K562 (cell line): Measurements from ENCODE around the gene MMRN1. TPM values are rescaled to one million over a fixed set of nuclear protein-coding genes. Genes with fewer than 3 reads are reported as not detected.

Experiments used
- ATAC-seq: fragments of 200-7000 bp; cut with Tn5 transposase; 3 replicates; pipeline ENCODE4 v1.9.1; 2020; ENCODE audit warnings: moderate library complexity
- BruUV-seq: library from RNA; stranded (reverse); fragments of 400-500 nt; replicated peaks from 2 replicates; lab custom pipeline; 2021; lab: Mats Ljungman, UMichigan
- CTCF ChIA-PET: fragments of 300-600 bp; formaldehyde crosslinking; extraction: SDS; loops from one replicate; lab custom pipeline; 2021; ENCODE audit warnings: low intra/inter-chr PET ratio; lab: Yijun Ruan, JAX
- POLR2A ChIA-PET: fragments of 300-600, 350-650 bp; sonication (Branson Sonifier 250); formaldehyde crosslinking; extraction: SDS; loops from one replicate; lab custom pipeline; 2021; ENCODE audit warnings: antibody characterized with exemption, inconsistent platforms; lab: Yijun Ruan, JAX
- DNase-seq, 4 experiments: peaks; one replicate each; pipeline versions ENCODE4 v3.0.0 to v3.0.0-alpha.2; 2011 to 2018; ENCODE audit warnings: low spot score in 3 of 4, mixed read lengths in 3 of 4; ENCODE audit errors: extremely low read depth in 1 of 4
- FAIRE-seq: peaks from 2 replicates; lab custom pipeline; 2011; peaks lifted over from hg19 to GRCh38; lab: Jason Lieb, UNC
- H2AFZ ChIP-seq: 2 replicates; pipeline ENCODE4 v1.6.0; 2011; ENCODE audit warnings: low read depth, low read length, control low read depth, inconsistent platforms
- H3K27ac ChIP-seq: fragments of 200-600 bp; 3 replicates; pipeline ENCODE4 v1.8.0; 2011; ENCODE audit warnings: low read depth, mild to moderate bottlenecking, control low read depth, inconsistent platforms, low read length, moderate library complexity, mixed read lengths; ENCODE audit errors: extremely low read depth
- H3K27me3 ChIP-seq, 2 experiments: fragments of 300-600 bp in 1 of 2; 2 replicates in 1 of 2; 3 replicates in 1 of 2; pipeline versions ENCODE4 v1.6.0 to v1.8.0; 2011; ENCODE audit warnings: inconsistent platforms in 2 of 2, low read length in 2 of 2, mild to moderate bottlenecking in 1 of 2, mixed read lengths in 1 of 2, moderate library complexity in 1 of 2; ENCODE audit not compliant: control insufficient read depth in 2 of 2, insufficient read depth in 2 of 2
- H3K36me3 ChIP-seq: fragments of 300-600 bp; 3 replicates; pipeline ENCODE4 v1.8.0; 2011; ENCODE audit warnings: mild to moderate bottlenecking, low read length, inconsistent platforms; ENCODE audit not compliant: control insufficient read depth, insufficient read depth
- H3K4me1 ChIP-seq, 2 experiments: fragments of 200-600 bp in 1 of 2; replicated peaks in 1 of 2; 2 replicates in 1 of 2; 3 replicates in 1 of 2; pipeline versions ENCODE4 v1.5.1 to v1.8.0; 2011; ENCODE audit warnings: inconsistent platforms in 2 of 2, low read length in 2 of 2, mild to moderate bottlenecking in 1 of 2, mixed read lengths in 1 of 2, moderate library complexity in 1 of 2; ENCODE audit not compliant: control insufficient read depth in 2 of 2, insufficient read depth in 2 of 2
- H3K4me2 ChIP-seq: 2 replicates; pipeline ENCODE4 v1.6.1; 2011; ENCODE audit warnings: low read length, control low read depth, inconsistent platforms, mixed read lengths; ENCODE audit not compliant: insufficient read depth
- H3K4me3 ChIP-seq: fragments of 200-600 bp; sonication (generic), shearing (Covaris generic); 2 replicates; pipeline ENCODE4 v1.5.1; 2016; ENCODE audit warnings: control low read depth, inconsistent platforms
- H3K79me2 ChIP-seq: fragments of 200-600 bp; 3 replicates; pipeline ENCODE4 v1.8.0; 2011; ENCODE audit warnings: low read length, inconsistent platforms; ENCODE audit not compliant: control insufficient read depth, insufficient read depth
- H3K9ac ChIP-seq, 2 experiments: 2 replicates each; pipeline versions ENCODE4 v1.6.0 to v1.6.1; 2011; ENCODE audit warnings: low read depth in 2 of 2, low read length in 2 of 2, control low read depth in 1 of 2, inconsistent platforms in 1 of 2, mild to moderate bottlenecking in 1 of 2, mixed read lengths in 1 of 2; ENCODE audit not compliant: insufficient read depth in 1 of 2
- H3K9me1 ChIP-seq: one replicate; pipeline ENCODE4 v1.6.0; 2011; ENCODE audit warnings: inconsistent platforms, mild to moderate bottlenecking, low read length, moderate library complexity; ENCODE audit not compliant: control insufficient read depth, insufficient read depth
- H3K9me3 ChIP-seq: replicated peaks from 2 replicates; pipeline ENCODE4 v1.5.1; 2011; ENCODE audit warnings: low read depth, low read length, inconsistent platforms; ENCODE audit not compliant: control insufficient read depth, insufficient read depth
- H4K20me1 ChIP-seq: replicated peaks from 2 replicates; pipeline ENCODE4 v1.6.1; 2011; ENCODE audit warnings: low read length, inconsistent platforms, mixed read lengths; ENCODE audit not compliant: control insufficient read depth, insufficient read depth
- CAMTA2 ChIP-seq: fragments of 250-450 bp; sonication (Bioruptor Pico); conservative IDR thresholded peaks from 2 replicates; pipeline ENCODE4 v1.5.1; 2022
- PRDM10 ChIP-seq: fragments of 450-650 bp; IDR thresholded peaks from 2 replicates; pipeline ENCODE4 v1.6.1; 2018; ENCODE audit not compliant: partially characterized antibody
- ZNF197 ChIP-seq: fragments of 200-800 bp; sonication (Bioruptor generic); IDR thresholded peaks from 2 replicates; pipeline ENCODE4 v1.6.1; 2016; ENCODE audit warnings: low read depth, missing genetic modification characterization, missing compliant biosample characterization
- WGBS: fragments of 100-300 bp; shearing (Covaris generic); methylation state at CpG from one replicate; pipeline ENCODE4 v1.1.6; 2016; ENCODE audit warnings: low coverage, mixed read lengths; ENCODE audit not compliant: insufficient coverage; ENCODE audit errors: missing lambda C conversion rate; 5-methylcytosine and 5-hydroxymethylcytosine counted together
- in situ Hi-C: fragments of 300-500 bp; cut with MboI; formaldehyde crosslinking; loops from 4 replicates; pipeline ENCODE4 v1.15.0; 2018; ENCODE audit warnings: inconsistent platforms, mixed read lengths
- intact Hi-C: fragments of 100-400 bp; cut with micrococcal nuclease; formaldehyde crosslinking; loops from 2 replicates; pipeline ENCODE4 v1.14.2; 2022
- polyA plus RNA-seq, 8 experiments: library from polyadenylated mRNA; depleted of rRNA in 4 of 8; stranded (reverse) in 5 of 8; unstranded in 3 of 8; fragments of >200 nt; fragmentation: Nextera tagmentation in 2 of 8; fragmentation: Illumina TruSeq in 1 of 8; extraction: Ambion mirVana in 2 of 8; extraction: Trizol in 1 of 8; gene quantifications; 2 replicates each; pipeline versions ENCODE4 v1.2.1 to v1.2.3, GENCODE V29; 2011 to 2014; ENCODE audit warnings: inconsistent platforms in 1 of 8, missing spikeins in 1 of 8
- total RNA-seq, 7 experiments: library from RNA; depleted of rRNA in 6 of 7; stranded (reverse); fragments of >200 nt in 6 of 7; fragmentation: Illumina TruSeq in 2 of 7; extraction: Trizol in 2 of 7; gene quantifications; 2 replicates each; pipeline versions ENCODE4 v1.2.1 to v1.2.3, GENCODE V29; 2011 to 2021; ENCODE audit warnings: low replicate concordance in 1 of 7

Gene MMRN1
- total and polyA plus RNA-seq, 9 of the 15 experiments (the other 6 are each of a cell fraction or from before 2014, with no cell fraction given), result 0.01 to 0.06 (median 0.02) TPM; not detected in 6

- Histone ChIP-seq H3K9me3 (no peaks in the 10 kb centered on the region), H2AFZ (no peak overlapping the region), H3K9ac (no peak overlapping the region), H3K9me1 (no peaks in the 10 kb centered on the region), H3K27ac (no peak overlapping the region), H3K36me3 (no peaks in the 10 kb centered on the region), H4K20me1 (no peaks in the 10 kb centered on the region), H3K4me2 (no peak overlapping the region), H3K4me3 (no peak overlapping the region), H3K27me3 (no peaks in the 10 kb centered on the region), H3K79me2 (no peaks in the 10 kb centered on the region), H3K4me1 (no peaks in the 10 kb centered on the region)
- ATAC-seq (no peak), DNase-seq (no peak), FAIRE-seq (no peak)
- TF ChIP-seq ZNF197, result no peak
- TF ChIP-seq CAMTA2, result no peak
- TF ChIP-seq PRDM10, result no peak
- BruUV-seq, result no TSS peak
- ChIA-PET POLR2A (no interaction called here), CTCF (no interaction called here)
- in situ Hi-C loops (no loop called here), intact Hi-C loops (no loop called here)
- WGBS, result 13% methylated on average over 1 of the region's 1 CpG
Measured at GRCh38 chr4:89897867-89898266, 3.2 kb downstream of the MMRN1 start.
